Measurements from ENCODE around the gene RNH1.

The RNH1 gene

DNA sequence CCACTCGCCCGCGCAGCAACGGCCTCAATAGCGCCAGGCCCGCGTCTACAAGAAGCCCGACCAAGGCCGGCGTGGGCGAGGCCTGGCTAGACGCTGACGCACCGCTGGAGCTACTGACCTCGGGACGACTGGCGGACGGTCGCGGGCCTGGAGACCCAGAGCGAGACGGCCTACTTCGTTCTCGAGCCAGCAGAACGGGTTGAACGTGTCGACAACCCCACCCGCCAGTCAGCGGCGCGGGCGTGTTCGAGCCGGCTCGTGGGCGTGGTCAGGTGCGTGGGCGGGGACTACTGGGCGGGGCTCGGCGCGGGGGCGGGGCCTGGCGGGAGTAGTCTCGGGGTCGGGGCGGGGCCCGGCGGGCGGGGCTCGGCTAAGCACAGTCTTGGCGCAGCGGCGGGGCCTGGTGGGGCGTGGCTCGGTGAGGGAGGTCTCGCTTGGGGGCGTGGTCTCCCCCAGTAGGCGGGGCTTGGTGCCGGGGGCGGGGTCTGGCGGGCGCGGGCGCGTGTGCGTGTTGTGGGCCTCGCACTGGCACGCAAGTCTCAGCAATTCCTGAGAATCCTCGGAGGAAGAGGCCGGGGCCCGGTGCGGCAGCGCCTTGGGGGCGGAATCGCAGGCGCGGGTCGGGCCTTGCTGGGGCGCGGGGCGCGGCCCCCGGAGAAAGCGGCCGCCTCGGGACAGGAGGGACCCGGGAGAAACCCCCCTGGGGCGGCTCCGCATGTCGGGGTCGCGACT, at the start of gene RNH1:
TSS of gene RNH1 (minus strand) at position 248 of the 732 bp plus-strand sequence. CDS start 5,080 bp downstream, outside the sequence.
- peak; percentile 83 to 90 for DNase-seq

GRCh38 chr11:555780-556661, 49.0 kb upstream of the RNH1 start:
- DNase-seq, result no peak

DNA sequence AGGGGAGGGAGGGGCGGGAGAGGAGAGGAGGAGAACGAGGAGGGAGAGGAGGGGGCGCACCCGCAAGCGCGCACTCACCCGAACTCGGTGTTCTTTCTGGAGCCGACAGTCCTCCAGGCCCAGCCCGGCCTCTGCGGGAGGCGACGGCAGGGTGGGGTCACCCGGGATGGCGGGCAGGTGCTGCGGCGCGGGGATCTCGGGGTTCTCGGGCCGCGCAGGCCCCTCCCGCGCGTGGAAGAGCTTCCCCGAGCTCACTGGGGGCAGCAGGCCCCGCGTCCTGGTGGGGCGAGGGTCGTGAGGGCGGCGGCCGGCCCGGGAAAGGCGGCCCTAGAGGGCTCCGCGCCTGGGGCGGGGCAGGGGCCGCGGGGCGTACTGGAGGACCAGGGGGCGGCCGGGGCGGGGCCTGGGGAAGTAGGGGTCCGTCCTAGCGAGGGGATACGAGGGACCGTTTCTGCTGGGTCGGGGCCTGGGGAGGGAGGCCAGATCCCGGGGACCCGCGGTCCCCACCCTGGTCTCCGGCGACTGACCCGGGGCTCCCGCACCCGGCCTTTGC, 48.3 kb upstream of the RNH1 start:
- no peak for DNase-seq

- peak; percentile 31 to 41 for DNase-seq
These were observed 47.6 kb upstream of the RNH1 start for GRCh38 chr11:554428-555226.

DNA sequence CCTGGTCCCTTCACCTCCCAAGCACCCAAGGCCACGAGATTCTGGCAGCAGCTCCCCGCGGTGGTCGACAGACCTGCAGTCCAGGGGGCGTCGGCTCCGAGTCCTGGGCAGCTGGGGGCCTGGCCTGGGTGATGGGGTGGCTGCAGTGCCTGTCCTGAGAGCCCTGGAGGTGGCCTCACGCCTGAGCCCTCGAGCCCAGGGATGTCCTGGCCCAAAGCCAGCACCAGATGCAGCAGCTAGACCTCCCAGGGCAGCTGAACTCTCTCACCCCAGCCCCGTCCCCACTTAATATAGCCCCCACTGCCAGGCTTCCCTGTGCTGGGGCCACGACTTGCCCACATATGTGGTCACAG, 46.9 kb upstream of the RNH1 start:
- DNase-seq, result no peak

GRCh38 chr11:553083-553987, 46.3 kb upstream of the RNH1 start:
- DNase-seq, result no peak

GRCh38 chr11:551596-551995, 44.6 kb upstream of the RNH1 start:
- DNase-seq, result no peak

DNA sequence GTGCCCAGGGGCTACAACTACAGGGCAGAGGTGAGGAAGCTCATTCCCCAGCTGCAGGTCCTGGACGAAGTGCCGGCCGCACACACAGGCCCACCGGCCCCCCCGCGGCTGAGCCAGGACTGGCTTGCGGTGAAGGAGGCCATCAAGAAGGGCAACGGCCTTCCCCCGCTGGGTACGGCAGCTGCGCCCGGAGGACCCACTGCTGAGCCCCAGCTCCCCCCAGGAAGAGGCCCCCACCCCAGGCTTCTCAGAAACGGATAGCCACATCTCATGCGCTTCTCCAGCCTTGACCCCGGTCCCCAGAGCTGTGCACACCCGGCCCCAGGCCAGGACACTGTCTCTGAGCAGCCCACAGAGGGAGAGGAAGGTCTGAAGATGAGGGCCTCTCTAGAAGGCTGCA, 44.1 kb upstream of the RNH1 start:
- no peak for DNase-seq

- DNase-seq, result no peak
These were observed 43.7 kb upstream of the RNH1 start for GRCh38 chr11:550746-551085.

DNA sequence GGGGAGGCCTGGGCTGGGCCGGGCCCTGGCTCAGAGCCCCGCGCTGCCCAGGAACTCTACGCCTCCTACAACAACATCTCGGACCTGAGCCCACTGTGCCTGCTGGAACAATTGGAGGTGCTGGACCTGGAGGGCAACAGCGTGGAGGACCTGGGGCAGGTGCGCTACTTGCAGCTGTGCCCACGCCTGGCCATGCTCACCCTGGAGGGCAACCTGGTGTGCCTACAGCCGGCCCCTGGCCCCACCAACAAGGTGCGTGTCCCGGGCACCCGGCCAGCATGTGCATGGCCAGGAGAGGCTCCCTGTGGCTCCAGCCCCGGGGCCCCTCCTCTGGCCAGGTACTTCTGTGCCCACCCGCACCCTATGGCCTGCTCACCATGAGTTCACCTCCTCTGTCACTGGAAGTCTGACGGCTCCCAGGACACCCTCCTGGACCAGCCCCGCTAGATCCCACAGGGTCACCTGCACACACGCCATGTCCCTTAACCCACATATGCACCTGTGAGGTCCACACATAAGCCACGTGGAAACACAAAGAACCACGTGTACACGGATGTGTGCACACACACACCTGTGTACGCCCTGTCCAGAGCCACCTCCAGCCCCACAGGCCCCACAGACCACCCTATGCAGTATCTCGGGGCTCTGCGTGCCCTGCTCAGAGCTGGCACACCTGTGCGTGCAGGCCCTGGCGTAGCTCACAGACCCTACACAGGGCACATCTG, 43.1 kb upstream of the RNH1 start:
- no peak for DNase-seq

DNA sequence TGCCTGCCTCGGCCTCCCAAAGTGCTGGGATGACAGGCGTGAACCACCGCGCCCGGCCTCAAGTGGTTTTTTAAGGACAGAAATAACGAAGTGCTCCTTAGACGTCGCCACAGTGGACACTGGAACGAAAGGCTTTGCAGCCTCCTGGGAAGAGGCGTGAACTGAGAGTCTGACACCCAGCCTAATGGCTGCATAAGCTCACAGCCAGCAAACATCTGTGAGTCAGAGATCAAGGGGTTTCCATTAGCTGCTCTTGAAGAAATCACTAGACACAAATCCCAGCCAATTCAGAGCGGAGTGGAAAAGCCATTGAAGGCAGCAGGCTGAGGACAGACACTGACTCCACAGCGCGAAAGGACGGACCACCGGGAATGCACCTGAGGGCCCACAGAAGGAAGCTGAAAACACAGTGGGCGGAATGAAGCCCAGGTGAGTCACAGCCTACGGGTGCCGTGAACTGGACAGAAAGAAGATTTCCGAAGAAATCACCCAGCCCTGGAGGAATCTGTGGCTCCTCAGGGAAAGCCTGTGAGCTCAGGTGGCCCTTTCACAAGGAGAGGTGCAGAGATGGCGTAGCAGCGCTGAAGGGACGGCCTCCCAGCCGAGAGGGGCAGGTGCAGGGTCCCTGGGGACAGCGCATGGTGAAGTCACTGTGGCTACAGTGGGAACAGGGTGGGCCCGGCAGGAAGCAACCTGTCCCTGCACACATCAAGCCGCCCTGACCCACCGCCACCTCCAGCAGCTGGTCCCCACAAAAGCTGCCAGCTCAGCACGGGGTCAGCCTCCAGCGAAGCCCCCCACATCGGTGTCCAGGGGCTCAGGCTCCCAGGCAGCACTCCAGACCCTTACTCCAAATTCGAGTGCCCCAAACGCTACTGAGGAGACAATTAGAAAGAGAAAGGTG, 41.9 kb upstream of the RNH1 start:
- no peak for DNase-seq

GRCh38 chr11:545171-545570, 38.1 kb upstream of the RNH1 start:
- DNase-seq, result no peak

DNA sequence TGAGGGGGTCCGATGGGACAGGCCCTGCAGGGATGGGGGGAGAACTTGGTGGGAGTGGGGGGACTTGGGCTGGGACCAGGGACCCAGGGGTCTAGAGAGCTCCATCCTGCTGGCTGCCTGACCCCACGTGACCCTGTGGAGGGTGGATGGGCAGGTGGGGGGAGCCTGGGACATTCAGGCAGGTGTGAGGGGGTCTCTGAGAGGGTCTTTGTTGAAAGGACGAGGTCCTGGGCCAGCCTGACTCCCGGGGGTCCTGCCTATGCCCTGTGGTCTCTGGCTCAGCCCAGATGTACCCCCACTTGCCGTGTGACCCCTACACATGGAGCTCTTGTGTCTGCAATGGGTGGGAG, 37.8 kb upstream of the RNH1 start:
- no peak for DNase-seq

DNA sequence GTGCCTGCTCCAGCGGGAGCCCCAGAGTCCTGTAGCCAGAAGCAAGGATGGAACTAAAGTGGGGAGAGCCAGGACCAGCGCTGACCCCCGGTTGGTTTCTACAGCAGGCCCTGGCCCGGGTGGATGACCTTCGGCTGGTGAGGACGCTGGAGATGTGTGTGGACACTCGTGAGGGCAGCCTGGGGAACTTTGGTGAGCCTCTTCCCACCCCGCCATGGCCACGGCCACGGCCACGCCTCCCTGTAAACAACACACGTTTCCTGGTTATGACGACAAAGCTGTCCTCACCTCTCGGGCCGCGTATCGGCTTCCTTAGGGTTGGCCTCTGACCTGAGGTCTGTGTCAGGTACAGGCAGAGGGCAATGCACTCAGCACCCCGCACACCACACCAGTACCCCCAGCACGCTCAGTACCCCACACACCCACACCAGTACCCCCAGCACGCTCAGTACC, 34.4 kb upstream of the RNH1 start:
- DNase-seq, result no peak

DNA sequence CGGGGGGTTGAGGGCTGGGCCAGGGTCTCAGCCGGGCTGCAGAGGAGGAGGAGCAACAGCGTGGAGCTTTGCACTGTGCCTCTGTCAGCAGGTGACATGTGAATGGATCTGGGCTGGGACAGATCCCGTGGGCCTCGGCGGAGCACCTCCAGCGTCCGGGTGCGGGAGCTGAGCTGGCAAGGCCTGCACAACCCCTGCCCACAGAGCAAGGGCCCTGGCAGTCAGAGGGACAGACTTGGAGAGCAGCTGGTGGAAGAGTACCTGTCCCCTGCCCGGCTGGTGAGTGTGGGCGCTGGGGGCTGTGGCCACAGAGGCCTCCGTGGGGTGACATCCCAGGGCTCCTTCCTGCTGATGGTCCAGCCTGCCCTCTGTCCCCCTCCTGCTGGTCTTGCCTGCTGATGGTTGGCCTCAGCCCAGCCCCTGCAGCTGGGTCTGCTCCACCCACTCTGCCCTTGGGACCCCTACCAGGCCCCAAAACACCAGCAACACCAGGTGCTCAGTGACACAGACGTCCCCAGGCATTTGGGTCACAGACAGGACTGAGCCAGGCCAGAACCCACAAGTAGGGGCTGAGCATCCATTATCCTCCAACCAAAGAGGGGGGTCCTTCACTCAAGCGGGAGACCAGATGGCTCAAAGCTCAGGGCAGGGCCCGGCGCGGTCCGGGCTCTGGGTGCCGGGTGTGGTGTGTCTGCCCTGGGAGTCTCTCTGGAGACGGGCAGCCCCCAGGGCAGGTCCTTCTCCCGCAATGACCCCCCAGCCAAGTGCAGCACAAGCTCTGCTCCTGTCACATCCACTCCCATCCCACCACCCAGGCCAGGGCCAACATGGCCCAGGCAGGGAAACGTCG, 33.8 kb upstream of the RNH1 start:
- DNase-seq, result no peak

DNA sequence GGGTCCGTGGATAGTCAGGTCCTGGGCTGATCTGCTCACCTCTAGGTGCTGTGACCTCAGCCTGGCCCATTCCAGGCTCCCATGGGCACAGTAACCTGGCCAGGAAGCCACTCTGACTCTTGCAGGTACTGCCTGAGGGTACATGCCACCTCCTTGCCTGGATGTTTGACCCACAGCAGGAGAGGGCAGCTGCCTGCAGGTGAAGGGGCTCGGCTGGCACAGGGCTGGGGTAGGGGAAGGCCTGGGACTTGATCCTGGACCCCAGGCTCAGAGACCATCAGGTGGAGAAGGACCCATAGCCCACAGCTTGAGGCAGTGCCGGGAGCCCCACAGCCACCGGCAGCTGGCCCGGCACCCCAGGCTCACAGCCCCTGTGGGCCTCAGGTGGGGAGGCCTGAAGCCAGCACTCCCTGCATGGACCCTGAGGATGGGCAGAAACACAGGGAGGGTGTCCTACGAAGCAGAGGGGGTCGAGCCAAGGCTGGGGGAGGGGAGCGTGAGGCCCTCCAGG, 33.0 kb upstream of the RNH1 start:
- DNase-seq, result no peak

DNA sequence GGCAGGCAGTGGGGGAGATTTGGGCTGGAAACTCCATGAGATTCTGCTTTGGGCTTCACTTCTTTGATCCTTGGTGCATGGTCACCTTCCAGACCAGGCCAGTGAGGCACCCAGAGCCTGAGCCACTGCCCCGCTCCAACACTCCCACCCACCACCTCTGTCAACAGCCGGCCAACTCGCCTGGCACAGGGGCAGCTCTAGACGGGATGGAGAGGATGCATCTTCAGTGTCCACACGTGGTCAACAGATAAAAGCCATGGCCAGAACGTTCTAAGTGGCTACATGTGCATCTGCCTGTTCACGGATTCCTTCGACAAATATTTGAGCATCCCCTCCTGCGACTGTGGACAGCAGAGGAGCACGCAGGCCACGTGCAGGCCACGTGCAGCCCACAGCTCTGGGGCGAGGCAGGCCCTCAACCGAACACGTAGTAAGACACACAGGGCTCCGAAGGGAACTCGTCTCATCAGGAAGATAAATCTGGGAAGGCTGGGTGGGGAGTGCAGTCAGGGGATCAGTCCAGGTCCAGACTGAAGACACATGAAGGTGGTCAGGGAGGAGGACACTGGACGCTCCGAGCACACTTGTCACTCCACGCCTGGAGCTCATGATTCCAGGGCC, 31.5 kb upstream of the RNH1 start:
- no peak for DNase-seq

- DNase-seq, result no peak
These were observed 30.8 kb upstream of the RNH1 start for GRCh38 chr11:537622-538430.
